ENCODE data around the gene IPO11. TPM values are rescaled to one million over a fixed set of nuclear protein-coding genes. Genes with fewer than 3 reads are reported as not detected.

IPO11 gene
- total RNA-seq, 1 donor from 2014 or later, result 96.0 TPM

DNA sequence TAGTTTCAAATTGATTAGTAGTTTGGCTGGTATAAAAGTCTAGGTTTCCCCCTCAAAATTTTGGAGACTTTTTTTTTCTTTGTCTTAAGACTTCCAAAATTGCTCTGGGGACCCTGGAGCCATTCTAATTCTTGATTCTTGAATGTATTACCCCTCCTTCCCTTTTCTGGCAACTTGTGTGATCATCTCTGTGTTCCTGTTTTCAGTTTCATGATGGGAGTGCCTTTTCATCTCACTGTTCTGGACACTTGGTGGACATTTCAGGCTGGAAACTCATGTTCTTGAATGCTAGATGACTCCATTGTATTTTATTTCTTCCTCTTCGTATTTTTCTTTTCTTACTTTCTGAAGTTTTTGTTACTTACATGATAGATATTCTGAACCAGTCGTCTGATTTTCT is 108.8 kb downstream of the IPO11 start:
- H3K27me3 Mint-ChIP-seq (ENCODE audit: unreplicated experiment), result peaks cover 3% of the 10 kb centered on the region
- no peak overlapping the region for H3K4me3 Mint-ChIP-seq (ENCODE audit: unreplicated experiment)
- DNase-seq (ENCODE audit: low spot score), result no peak
- no peaks in the 10 kb centered on the region for H3K9me3 Mint-ChIP-seq (ENCODE audit: unreplicated experiment)
- peaks cover 3% of the 10 kb centered on the region for H3K36me3 Mint-ChIP-seq (ENCODE audit: low read depth, unreplicated experiment)
- peaks cover 21% of the 10 kb centered on the region for H3K4me1 Mint-ChIP-seq (ENCODE audit: unreplicated experiment)
- TF ChIP-seq, protein P1, sequence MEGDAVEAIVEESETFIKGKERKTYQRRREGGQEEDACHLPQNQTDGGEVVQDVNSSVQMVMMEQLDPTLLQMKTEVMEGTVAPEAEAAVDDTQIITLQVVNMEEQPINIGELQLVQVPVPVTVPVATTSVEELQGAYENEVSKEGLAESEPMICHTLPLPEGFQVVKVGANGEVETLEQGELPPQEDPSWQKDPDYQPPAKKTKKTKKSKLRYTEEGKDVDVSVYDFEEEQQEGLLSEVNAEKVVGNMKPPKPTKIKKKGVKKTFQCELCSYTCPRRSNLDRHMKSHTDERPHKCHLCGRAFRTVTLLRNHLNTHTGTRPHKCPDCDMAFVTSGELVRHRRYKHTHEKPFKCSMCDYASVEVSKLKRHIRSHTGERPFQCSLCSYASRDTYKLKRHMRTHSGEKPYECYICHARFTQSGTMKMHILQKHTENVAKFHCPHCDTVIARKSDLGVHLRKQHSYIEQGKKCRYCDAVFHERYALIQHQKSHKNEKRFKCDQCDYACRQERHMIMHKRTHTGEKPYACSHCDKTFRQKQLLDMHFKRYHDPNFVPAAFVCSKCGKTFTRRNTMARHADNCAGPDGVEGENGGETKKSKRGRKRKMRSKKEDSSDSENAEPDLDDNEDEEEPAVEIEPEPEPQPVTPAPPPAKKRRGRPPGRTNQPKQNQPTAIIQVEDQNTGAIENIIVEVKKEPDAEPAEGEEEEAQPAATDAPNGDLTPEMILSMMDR (IDR thresholded peaks at IDR 0.05; ENCODE audit: unreplicated experiment), result no peak
- no peak overlapping the region for H3K27ac Mint-ChIP-seq (ENCODE audit: unreplicated experiment)

DNA sequence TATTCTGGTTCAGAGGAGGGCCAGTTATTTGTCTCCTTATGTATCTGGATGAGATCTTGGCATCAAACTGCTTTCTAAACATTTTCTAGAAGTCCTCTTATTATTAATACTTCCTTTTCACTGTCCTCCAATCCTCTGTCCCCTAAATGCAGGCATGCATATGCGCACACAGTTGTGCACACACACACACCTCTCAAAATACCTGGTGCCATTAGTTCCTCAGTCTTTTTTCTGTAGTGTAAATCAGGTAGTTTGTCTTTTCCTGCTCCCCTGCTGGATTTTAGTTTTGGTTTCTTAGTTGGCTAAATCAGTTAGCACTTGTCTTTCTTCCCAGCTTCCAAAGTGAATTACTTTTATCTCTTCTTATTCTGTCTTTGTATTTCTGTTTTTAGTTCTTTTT is 110.2 kb downstream of the IPO11 start:
- H3K4me3 Mint-ChIP-seq (ENCODE audit: unreplicated experiment), result no peak overlapping the region
- no peak for DNase-seq (ENCODE audit: low spot score)
- peaks cover 3% of the 10 kb centered on the region for H3K27me3 Mint-ChIP-seq (ENCODE audit: unreplicated experiment)
- no peaks in the 10 kb centered on the region for H3K9me3 Mint-ChIP-seq (ENCODE audit: unreplicated experiment)
- TF ChIP-seq, protein P1 (IDR thresholded peaks at IDR 0.05; ENCODE audit: unreplicated experiment), result no peak
- peaks cover 21% of the 10 kb centered on the region for H3K4me1 Mint-ChIP-seq (ENCODE audit: unreplicated experiment)
- peak overlapping the region; percentile 33 for H3K27ac Mint-ChIP-seq (ENCODE audit: unreplicated experiment)
- H3K36me3 Mint-ChIP-seq (ENCODE audit: low read depth, unreplicated experiment), result peaks cover 3% of the 10 kb centered on the region

DNA sequence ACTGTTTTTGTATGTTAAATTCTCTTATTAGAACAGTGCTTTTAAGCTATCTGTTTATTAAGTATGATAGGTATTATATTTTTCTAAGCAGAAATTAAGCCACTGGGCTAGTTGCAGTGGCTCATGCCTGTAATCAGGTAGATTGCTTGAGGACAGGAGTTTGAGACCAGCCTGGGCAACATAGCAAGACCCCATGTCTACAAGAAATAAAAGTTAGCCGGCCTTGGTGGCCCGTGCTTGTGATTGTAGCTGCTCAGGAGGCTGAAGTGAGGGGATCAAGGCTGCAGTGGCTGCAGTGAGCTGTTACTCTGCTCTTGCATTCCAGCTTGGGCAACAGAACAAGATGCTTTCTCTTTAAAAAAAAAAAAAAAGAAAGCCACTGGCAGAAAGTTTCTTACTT is 121.0 kb downstream of the IPO11 start:
- no peak for DNase-seq (ENCODE audit: low spot score)
- Mint-ChIP-seq H3K36me3 (ENCODE audit: low read depth, unreplicated experiment) (peaks cover 7% of the 10 kb centered on the region), H3K4me1 (ENCODE audit: unreplicated experiment) (no peaks in the 10 kb centered on the region), H3K27ac (ENCODE audit: unreplicated experiment) (no peak overlapping the region), H3K4me3 (ENCODE audit: unreplicated experiment) (no peak overlapping the region), H3K9me3 (ENCODE audit: unreplicated experiment) (no peaks in the 10 kb centered on the region), H3K27me3 (ENCODE audit: unreplicated experiment) (no peaks in the 10 kb centered on the region)
- TF ChIP-seq, protein P1 (IDR thresholded peaks at IDR 0.05; ENCODE audit: unreplicated experiment), result no peak

GRCh38 chr5:62534461-62535236 is 122.1 kb downstream of the IPO11 start:
- TF ChIP-seq, protein P1 (IDR thresholded peaks at IDR 0.05; ENCODE audit: unreplicated experiment), result no peak
- no peaks in the 10 kb centered on the region for H3K27me3 Mint-ChIP-seq (ENCODE audit: unreplicated experiment)
- no peak overlapping the region for H3K27ac Mint-ChIP-seq (ENCODE audit: unreplicated experiment)
- H3K4me3 Mint-ChIP-seq (ENCODE audit: unreplicated experiment), result no peak overlapping the region
- no peaks in the 10 kb centered on the region for H3K9me3 Mint-ChIP-seq (ENCODE audit: unreplicated experiment)
- no peaks in the 10 kb centered on the region for H3K4me1 Mint-ChIP-seq (ENCODE audit: unreplicated experiment)
- DNase-seq (ENCODE audit: low spot score), result no peak
- peaks cover 7% of the 10 kb centered on the region for H3K36me3 Mint-ChIP-seq (ENCODE audit: low read depth, unreplicated experiment)

DNA sequence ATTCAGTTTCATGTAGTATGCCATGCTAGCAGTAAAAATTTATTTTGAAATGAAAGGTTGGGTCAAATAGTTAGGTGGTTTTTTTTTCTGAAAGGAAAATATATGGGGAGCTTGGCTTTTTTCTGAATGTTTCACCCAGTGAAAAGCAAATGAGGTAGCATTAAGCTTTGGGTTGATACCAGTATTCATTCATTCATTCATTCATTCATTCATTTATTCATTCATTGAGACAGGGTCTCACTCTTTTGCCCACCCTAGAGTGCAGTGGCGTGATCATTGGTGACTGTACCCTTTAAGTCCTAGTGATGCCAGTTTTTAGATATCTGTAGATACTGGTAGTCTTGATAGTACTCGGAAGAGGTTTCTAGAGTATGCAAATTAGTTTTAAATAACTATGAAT is 123.7 kb downstream of the IPO11 start:
- TF ChIP-seq, protein P1 (IDR thresholded peaks at IDR 0.05; ENCODE audit: unreplicated experiment), result no peak
- no peak for DNase-seq (ENCODE audit: low spot score)
- H3K4me3 Mint-ChIP-seq (ENCODE audit: unreplicated experiment), result no peak overlapping the region
- H3K9me3 Mint-ChIP-seq (ENCODE audit: unreplicated experiment), result no peaks in the 10 kb centered on the region
- H3K36me3 Mint-ChIP-seq (ENCODE audit: low read depth, unreplicated experiment), result peaks cover 7% of the 10 kb centered on the region
- no peaks in the 10 kb centered on the region for H3K4me1 Mint-ChIP-seq (ENCODE audit: unreplicated experiment)
- no peak overlapping the region for H3K27ac Mint-ChIP-seq (ENCODE audit: unreplicated experiment)
- H3K27me3 Mint-ChIP-seq (ENCODE audit: unreplicated experiment), result no peaks in the 10 kb centered on the region

Measured in endothelial cell (in vitro differentiated cells).